Kidney glomerular epithelial cell (primary cell): Measurements from ENCODE around the gene ZYG11B.
"Not testable (repeated sequence)": the region's sequence is repeated elsewhere in the genome, so short reads cannot be mapped to it uniquely, and the experiment has no call there.

ENCODE experiments used
- DNase-seq: peaks from one replicate; lab custom pipeline; 2025; lab: John Stamatoyannopoulos, UW

The ZYG11B gene

DNA sequence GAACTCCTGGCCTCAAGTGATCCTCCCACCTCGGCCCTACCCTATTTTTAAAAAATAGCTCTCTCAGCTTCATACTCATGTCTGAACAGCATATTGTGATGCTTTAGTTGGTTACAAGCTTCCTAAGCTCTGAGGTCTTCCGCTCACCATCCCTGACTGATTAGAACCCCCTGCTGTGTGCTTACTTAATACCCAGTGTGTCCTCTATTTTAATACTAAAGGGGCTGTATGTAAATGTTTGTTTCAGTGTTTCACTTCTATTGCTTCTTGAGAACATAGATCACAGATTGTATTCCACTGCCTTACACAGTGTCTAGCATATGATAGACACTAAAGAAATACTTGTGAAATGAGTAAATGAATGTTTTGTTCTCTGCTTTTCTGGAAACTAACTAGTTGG lies 29.8 kb downstream of the ZYG11B start:
- DNase-seq = no peak

DNA sequence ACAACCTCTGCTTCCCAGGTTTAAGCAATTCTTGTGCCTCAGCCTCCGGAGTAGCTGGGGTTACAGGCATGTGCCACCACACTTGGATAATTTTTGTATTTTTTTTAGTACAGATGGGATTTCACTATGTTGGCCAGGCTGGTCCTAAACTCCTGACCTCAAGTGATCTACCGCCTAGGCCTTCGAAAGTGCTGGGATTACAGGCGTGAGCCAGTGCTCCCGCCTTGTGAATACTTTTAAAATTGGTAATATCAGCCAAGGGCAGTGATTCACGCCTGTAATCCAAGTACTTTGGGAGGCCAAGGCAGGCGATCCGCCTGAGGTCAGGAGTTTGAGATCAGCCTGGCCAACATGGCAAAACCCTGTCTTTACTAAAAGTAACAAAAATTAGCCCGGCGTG lies 33.7 kb downstream of the ZYG11B start:
- DNase-seq = no peak

DNA sequence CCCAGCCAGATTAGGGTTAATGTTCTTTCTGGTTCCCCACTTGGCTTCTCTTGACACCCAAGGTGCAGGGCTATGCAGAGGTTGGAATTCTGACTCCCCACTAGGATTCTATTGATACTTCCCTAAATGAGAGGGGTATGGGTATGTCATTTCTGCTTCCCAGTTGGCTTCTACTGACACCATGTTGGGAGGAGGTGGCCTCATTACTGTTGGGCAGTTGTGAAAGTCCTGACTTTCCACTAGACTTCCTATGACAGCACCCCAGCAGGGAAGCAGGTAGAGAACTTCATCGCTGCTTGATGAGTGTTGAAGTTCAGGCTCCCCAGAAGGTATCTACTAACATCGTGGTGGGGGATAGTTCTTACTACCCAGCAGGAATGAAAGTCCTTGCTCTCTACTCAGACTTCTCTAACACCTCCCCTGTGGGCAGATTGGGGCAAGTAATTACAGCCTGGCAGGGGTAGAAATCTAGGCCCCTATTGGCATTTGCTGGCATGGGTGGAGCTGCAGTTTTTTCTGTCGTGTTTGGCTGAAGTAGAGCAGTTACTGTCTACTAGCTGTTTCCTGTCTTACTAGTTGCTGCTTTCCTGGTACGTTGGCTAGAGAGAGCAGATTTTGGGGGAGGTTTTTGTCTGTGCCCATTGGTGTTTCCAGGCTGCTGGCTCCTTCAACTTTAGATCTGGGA lies 41.5 kb downstream of the ZYG11B start:
- no peak for DNase-seq

DNA sequence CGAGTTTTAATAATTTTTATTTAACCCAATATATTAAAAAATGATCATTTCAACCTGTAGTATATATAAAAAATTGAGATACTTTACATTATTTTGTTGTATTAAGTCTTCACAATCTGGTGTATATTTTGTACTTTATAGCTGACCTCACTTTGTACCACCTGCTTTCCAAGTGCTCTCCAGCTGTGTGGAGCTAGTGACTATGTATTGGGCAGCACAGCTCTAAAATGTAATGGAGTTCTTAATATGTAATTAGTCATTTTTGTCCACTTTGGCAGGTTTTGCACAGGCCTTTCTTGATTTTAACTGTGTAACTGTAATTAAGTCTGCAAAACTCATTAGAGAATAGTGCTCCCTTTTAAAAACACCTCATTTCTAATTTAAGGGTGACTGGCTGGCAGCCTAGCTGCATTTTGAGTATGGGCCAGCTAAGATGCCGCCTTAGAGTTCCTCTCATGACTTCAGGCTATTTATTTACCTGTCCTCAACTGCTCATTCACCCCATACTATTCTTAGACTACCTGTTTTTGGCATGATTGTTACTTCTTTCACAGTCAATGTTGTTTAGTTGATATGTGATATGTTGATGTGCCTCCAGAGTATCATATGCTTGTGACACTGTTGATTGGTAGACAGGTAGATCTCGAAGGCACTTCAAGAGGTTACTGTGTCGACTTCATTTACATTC lies 43.2 kb downstream of the ZYG11B start:
- no peak for DNase-seq

DNA sequence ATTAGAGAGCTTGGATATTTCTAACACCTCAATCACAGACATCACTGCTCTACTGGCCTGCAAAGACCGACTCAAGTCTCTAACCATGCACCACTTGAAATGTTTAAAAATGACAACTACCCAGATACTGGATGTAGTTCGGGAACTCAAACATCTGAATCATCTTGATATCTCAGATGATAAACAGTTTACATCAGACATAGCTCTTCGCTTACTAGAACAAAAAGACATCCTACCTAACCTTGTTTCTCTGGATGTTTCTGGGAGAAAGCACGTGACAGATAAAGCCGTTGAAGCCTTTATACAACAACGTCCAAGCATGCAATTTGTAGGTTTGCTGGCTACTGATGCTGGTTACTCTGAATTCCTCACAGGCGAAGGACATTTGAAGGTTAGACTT lies 45.1 kb downstream of the ZYG11B start:
- DNase-seq = no peak

DNA sequence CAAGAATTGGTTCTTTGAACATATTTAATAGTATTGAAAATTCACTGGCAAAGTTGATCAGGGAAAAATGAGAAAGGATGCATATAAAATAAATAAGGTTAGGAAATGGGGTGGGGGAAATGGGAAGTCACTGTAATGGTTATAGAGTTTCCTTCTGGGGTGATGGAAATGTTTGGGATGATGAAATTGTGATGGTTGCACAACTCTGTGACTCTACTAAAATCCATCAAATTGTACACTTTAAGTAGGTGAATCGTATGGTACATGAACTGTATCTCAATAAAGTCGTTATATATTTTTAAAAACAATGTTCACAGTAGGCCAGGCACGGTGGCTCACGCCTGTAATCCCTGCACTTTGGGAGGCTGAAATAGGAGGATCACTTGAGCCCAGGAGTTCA lies 59.9 kb downstream of the ZYG11B start:
- DNase-seq = no peak

DNA sequence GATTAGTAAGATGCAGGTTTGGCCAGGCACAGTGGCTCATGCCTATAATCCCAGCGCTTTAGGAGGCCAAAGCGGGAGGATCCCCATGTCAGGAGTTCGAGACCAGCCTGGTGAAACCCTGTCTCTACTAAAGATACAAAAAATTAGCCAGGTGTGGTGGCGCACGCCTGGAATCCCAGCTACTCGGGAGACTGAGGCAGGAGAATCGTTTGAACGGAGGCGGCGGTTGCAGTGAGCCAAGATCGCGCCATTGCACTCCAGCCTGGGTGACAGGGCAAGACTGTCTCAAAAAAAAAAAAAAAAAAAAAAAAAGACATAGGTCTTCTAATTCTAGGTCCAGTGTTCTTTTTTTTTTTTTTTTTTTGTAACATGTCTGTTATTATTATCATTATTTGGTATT lies 64.2 kb downstream of the ZYG11B start:
- not testable (repeated sequence) for DNase-seq

DNA sequence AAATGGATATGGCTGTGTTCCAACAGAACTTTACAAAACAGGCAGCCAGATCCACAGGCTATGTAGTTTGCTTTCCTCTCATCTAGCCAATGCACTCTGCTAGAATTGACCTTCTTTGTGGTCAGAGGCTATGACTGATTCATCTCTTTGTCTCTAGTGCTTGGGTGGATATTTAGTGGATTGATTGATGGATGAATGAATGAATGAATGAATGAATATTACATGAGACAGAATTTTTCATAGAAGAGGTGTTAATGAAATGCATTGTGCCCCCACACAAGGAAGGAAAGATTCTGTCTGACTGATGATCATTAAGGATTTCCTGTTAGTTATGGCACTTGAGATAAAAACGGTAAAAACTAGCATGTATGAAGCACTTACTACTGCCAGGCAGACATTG lies 65.8 kb downstream of the ZYG11B start:
- DNase-seq = no peak

DNA sequence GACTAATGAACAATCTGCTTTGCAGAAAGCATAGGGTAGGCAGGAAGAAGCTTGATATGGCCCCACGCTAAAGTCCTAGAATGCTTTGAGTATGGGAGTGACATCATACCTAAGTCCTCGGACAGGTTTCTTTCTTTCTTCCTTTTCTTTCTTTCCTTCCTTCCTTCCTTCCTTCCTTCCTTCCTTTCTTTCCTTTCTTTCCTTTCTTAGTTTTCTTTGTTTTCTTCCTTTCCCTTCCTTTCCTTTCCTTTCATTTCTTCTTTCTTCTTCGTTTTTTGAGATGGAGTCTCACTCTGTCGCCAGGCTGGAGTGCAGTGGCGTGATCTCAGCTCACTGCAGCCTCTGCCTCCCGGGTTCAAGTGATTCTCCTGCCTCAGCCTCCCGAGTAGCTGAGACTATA lies 67.5 kb downstream of the ZYG11B start:
- not testable (repeated sequence) for DNase-seq

DNA sequence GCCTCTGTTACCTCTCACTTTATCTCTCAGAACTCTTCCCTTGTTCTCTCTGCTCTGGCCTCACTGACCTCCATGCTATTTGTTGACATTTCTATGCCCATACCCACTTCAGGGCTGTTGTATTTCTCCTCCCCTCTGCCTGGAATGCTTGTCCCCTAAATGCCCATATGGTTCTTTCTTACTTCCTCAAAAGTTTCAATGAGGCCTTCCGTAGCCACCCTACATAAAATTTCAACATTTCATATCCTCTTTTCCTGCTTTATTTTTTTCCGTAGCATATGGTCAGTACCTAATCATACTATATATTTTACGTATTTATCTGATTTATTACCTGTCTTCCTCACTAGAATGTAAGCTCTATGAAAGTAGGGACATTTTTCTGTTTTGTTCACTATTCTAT lies 69.2 kb downstream of the ZYG11B start:
- DNase-seq = no peak

DNA sequence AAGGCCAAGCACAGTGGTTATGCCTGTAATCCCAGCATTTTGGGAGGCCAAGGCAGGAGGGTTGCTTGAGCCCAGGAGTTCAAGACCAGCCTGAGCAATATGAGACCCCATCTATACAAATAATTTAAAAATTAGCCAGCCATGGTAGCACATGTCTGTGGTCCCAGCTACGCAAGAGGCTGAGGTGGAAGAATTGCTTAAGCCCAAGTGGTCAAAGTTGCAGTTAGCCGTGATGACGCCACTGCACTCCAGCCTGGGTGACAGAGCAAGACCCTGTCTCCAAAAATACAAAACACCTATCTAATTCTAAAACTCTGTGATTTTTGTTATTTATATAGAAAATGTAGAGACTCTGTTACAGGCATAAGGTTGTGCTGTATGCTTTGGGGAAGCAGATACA lies 72.1 kb downstream of the ZYG11B start:
- no peak for DNase-seq

DNA sequence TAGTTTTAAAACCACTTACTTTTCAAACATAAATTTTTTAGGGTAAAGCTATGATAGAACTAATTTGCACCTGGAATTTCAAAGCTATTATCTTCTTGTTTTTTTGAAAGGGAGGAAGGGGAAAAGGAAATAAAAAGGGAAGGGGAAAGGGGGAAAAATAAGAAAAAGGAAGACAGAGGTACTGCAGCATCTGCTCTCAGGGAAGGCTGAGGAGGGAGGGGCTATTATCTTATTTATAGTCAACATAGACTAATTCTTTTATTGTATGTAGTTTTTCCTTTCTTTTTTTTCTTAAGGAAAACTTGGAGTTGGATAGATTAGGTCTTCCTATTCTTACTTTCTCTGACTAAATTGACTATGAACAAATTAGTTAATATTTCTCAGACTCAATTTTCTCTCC lies 74.8 kb downstream of the ZYG11B start:
- no peak for DNase-seq

DNA sequence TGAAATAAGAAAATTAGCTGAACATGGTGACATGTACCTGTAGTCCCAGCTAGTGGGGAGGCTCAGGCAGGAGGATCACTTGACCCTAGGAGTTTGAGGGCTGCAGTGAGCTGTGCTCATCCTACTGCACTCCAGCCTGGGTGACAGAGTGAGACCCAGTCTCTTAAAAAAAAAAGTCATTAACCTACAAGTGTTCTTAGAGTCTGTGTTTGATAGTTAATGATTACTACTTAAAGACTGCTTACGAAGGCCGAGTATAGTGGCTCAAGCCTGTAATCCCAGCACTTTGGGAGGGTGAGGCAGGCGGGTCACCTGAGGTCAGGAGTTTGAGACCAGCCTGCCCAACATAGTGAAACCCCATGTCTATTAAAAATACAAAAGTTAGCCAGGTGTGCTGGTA lies 77.8 kb downstream of the ZYG11B start:
- DNase-seq = not testable (repeated sequence)

DNA sequence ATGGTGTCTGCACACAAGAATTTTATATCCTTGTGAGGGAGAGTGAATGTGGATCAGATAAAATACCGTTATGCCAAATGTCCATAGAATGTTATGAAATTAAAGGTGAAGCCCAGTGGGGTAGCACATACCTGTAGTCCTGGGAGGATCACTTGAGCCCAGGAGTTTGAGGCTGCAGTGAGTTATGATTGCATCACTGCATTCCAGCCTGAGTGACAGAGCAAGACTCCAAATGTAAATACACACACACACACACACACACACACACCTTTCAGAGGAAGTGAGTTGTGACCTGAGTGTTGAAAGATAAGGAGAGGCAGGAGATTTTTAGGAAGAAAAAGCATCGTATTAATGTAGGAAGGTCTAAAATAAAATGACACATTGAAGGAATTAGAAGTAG lies 88.2 kb downstream of the ZYG11B start:
- peak; percentile 55 for DNase-seq

DNA sequence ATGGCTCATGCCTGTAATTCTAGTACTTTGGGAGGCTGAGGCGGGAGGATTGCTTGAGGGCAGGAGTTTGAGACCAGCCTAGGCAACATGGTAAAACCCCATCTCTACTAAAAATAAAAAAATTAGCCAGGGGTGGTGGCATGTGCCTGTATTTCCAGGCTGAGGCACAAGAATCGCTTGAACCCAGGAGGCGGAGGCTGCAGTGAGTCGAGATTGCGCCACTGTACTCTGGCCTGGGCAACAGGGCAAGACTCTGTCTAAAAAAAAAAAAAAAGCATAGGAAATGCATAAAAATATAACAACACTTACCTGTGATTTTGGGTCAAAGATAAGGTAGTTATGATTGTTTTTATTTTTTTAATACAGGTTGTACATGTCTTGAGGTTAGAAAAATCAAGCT lies 94.6 kb downstream of the ZYG11B start:
- not testable (repeated sequence) for DNase-seq

DNA sequence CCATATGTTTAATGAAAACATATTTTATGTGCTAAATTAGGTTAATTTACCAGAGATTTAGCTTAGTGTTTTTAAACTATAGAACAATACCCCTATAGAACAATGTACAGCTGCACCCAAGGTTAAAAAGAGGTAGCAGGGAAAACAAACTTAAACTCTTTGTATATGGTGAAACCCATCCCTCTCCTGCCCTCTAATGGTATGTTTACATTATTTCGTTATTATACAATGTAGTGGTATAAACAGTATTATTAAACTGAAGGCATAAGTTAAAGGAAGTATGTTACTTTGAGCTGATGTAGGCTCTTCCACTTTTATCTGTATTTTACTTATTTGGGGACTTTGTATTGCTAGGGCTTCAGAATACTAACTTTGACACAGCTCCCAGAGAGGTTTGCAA lies 99.6 kb downstream of the ZYG11B start:
- no peak for DNase-seq

DNA sequence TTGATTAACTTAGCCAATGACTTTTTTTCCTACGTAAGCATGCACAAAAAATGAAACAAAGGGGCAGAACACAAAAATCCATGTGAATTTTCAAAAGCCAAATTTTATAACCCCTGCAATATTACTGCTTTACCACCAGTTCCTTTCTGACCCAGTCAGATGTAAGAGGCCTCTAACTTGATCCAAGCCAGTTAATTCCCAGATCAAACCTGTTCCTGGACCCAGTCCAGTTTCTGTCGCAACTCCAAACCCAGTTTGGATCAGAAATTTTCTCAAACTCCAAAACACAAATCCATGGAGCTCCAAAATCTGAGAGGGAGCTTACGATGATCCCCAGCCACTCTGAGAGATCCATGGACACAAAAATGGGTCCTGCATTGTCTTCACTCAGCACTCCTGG lies 108.5 kb downstream of the ZYG11B start:
- no peak for DNase-seq

DNA sequence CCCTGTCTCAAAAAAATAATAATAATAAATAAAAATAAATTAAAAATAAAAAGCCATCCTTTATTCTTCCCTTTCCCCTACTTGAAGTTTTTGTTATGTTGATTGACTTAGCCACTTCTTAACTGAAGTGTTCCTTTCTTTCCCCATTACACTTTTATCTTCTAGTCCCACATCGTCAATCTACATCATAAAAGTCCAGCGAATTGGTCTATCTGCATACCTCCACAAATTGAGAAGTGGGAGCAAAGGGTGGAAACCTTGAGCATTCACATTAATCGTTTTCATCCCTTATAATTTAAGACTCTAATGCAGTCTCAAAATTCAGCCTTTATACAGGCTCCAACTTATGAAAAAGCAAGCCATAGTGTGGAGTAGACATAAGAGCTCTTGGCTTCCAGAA lies 109.8 kb downstream of the ZYG11B start:
- DNase-seq = no peak

DNA sequence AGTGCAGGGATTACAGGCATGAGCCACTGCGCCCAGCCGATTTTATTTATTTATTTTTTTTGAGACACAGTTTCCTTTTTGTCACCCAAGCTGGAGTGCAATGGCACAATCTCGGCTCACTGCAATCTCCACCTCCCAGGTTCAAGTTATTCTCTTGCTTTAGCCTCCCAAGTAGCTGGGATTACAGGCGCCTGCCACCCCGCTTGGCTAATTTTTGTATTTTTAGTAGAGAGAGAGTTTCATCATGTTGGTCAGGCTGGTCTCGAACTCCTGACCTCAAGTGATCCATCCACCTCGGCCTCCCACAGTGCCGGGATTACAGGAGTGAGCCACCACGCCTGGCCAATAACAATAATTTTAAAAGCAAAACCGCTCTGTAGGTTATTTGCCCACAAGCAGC lies 112.9 kb downstream of the ZYG11B start:
- DNase-seq = not testable (repeated sequence)

DNA sequence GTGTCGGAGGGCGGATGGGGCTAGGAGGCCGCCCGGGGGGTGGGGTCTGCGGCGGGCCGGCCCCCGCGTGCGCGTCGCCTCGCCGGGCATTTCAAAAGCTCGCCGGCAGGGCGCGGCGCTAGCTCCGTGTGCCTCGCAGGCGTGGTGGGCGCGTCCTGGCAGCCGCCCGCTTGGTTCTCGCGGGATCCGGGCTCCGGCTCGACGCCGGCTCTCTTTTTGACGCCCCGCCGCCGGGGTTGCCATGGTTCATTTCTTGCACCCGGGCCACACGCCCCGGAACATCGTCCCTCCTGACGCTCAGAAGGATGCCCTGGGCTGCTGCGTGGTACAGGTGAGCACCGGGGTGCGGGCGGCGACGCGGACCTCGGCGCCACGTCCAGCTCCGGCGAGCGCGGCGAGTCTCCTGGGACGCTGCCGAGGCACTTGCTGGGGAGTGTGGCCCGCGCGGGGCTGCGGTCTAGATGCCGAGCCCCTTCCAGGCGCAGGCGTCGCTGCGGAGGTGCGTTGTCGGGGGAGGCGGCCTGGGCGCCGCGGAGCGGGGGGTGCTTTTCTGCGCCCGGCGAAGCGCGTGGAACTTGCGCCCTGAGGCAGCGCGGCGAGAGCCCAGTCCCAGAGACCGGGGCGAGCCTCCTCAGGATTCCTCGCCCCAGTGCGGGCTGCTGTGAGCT lies 116.5 kb downstream of the ZYG11B start, which contains the start of gene ZYG11A:
Gene ZYG11A, plus strand, starts transcription at position 118 of the 668 bp plus-strand sequence. Its CDS starts 124 bp downstream, at position 242.
- peak; percentile 23 for DNase-seq

DNA sequence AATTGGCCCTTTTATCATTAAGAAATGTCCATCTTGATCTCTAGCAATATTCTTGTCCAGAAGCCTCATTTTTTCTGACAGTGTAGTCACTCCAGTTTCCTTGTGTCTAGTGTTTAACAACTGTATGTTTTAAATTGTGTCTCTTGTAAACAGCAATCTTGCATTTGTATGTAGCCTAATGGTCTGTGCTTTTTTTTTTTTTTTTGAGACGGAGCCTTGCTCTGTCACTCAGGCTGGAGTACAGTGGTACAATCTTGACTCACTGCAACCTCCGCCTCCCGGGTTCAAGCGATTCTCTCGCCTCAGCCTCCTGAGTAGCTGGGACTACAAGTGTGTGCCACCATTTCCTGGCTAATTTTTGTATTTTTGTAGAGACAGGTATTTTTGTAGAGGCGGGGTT lies 118.9 kb downstream of the ZYG11B start:
- not testable (repeated sequence) for DNase-seq

DNA sequence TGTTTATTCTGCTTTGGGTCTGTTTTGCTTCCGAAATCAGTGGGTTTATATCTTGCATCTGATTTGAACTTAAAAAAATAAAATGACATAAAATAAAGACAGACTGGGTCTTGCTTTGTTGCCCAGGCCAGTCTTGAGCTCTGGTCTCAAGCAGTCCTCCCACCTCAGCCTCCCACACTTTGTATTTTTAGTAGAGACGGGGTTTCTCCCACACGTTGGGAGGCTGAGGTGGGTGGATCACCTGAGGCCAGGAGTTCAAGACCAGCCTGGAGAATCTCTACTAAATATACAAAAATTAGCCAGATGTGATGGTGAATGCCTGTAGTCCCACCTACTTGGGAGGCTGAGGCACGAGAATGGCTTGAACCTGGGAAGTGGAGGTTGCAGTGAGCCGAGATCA lies 122.2 kb downstream of the ZYG11B start:
- DNase-seq = no peak

DNA sequence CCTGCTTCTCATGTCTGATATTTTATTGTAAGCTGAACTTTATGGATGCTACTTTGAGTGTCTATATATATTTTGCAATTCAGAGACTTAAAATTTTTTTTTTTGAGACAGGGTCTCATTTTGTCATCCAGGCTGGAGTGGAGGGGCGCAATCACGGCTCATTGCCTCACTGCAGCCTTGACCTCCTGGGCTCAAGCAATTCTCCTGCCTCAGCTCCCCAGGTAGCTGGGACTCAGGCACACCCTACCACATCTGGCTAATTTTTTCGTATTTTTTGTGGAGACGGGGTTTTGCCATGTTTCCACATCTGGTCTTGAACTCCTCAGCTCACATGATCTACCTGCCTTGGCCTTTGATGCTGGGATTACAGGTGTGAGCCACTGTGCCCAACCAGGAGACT lies 124.7 kb downstream of the ZYG11B start:
- no peak for DNase-seq
